DLD1 (cell line): ENCODE measurements around the gene ITGA2B.

ENCODE experiments used
- in situ Hi-C: cut with HindIII; loops from 2 replicates; pipeline ENCODE4 v1.10.0; 2017; ENCODE audit warnings: low sequenced_read_pairs

ITGA2B gene

GRCh38 chr17:44389281-44389680, at the start of gene ITGA2B:
Gene ITGA2B (minus strand): TSS chr17:44389649. CDS start chr17:44389473, 176 bp downstream.
- in situ Hi-C loops: no loop called here

DNA sequence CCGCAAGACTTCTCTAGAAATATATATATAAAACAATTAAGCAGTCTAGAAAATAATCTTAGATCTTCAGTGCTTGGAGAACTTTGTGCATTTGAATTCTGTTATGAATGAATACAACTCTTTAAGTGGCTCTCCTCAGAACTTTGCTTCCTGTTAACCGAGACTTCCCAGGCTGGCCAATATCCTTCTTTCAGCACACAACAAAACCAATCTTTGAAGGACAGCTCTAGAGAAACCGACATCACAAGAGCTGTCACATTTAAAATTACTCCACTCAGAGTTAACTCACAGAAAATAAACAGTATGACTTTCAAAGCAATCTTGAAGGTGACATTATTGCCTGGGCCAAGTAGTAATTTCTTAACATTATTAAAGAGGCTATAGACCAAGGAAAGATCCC, 49.7 kb upstream of the ITGA2B start:
- in situ Hi-C loops: loop anchor here (25.0 kb wide), 1 partner anchor 223 kb away; the partner anchor contains the start of gene MEIOC

DNA sequence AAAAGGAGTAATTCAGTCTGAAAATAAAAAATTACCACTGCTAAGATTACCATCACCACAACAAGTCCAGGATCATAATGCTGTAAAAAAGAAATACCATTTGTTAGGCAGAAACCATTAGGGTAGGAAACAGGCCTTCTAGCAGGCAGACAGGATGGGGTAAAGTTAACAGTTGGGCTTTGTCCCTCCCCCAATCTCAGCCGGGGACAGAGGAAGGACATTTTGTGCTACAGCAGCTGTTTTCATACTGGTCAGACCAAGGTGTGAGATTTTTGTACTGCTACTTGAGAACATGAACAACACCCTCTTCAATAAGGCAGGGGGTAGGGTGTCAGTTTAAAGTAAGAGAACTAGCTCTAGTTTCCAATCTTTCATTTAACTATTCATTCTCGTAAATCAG, 49.2 kb upstream of the ITGA2B start:
- in situ Hi-C loops: loop anchor here (25.0 kb wide), 1 partner anchor 224 kb away; the partner anchor contains the start of gene MEIOC

DNA sequence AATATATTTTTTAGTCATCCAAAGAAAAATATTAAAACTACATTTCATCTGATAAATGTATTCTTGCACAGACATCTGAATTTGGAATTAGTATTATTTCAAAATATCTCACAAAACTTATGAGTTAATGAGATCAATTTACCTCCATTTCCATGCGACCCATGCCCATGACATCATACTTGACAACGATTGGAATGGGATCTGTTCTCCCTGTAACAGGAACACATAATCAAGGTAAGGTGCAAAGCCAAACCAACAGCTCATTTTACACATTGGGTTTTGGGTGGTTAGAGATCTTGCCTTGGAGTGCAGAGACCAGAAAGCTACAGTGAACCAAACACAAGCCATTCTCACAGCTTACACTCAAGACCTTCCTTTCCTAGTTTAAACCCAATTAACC, 46.9 kb upstream of the ITGA2B start:
- in situ Hi-C loops: loop anchor here (25.0 kb wide), 1 partner anchor 226 kb away; the partner anchor contains the start of gene MEIOC

DNA sequence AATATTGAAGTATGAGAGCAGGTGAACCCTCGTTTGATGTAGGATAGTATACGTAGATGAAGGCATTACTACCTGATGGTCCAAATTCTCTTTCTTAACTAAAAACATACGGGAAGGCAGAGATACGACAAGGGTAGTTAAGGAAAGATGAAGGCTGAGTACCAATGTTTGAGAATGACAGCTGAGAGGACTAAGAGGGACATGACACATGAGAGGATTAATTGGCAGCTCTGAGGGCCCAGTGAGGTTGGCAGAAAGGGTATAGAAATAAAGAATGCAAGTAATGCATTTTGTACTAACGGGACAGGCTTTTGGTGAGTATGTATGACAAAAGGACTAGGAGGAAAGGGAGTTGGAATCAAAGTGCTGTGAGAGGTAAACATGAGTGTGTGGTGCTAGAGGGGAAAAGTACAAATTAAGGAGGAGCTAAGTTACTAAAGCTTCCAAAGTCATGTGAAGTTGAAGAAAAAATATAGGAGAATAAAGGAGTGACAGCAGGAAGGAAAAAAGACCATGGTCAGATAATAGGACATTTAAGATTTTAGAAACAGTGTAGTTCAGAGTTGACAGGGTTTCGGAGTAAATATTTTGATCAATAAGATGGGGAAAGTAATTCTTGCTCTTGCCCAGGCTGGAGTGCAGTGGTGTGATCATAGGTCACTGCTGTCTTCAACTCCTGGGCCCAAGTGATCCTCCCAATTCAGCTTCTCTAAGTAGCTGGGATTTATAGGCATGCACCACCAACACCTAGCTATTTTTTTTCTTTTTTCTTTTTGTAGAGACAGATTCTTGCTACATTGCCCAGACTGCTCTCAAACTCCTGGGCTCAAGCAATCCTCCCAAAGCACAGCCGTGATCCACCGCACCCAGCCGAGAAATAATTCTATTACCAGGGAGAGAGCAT, 43.1 kb upstream of the ITGA2B start:
- in situ Hi-C loops: loop anchor here (5.0 to 25.0 kb wide), 2 partner anchors 50 to 230 kb away; partner anchors contain the start of gene MEIOC

DNA sequence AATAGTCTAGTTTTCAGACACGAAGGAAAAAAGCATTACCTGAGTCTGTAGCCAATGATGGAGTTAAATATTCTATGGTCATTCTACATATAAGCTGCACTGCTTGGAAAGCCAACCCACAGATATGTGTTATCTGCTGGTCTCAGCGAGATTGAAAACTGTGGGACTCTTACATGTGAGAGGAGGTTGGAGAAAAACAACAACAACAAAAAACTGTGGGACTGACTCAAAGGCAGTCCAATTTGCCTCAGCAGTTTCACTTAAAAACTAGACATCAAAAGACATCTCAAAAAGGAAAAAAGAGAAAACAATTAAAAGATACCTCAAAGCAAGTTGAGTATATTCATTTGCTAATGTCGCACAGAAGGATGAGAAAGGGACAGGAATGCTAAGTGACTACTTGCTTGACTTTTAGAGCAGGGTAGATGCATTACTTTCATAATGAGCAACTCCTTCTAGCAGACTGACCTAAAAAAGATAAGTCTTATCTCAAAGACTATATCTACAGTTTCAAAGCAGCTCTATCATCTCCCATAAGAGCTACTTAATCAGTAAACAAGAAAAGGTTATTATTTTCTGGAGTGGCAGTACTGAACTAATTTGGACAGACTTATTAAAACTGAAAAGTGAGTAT, 35.5 kb upstream of the ITGA2B start:
- in situ Hi-C loops: loop anchor here (25.0 kb wide), 1 partner anchor 237 kb away; the partner anchor contains the start of gene MEIOC

- in situ Hi-C loops: no loop called here
Observed at GRCh38 chr17:44417553-44417952, 28.1 kb upstream of the ITGA2B start.

GRCh38 chr17:44416558-44417289, 27.3 kb upstream of the ITGA2B start:
- in situ Hi-C loops: no loop called here

DNA sequence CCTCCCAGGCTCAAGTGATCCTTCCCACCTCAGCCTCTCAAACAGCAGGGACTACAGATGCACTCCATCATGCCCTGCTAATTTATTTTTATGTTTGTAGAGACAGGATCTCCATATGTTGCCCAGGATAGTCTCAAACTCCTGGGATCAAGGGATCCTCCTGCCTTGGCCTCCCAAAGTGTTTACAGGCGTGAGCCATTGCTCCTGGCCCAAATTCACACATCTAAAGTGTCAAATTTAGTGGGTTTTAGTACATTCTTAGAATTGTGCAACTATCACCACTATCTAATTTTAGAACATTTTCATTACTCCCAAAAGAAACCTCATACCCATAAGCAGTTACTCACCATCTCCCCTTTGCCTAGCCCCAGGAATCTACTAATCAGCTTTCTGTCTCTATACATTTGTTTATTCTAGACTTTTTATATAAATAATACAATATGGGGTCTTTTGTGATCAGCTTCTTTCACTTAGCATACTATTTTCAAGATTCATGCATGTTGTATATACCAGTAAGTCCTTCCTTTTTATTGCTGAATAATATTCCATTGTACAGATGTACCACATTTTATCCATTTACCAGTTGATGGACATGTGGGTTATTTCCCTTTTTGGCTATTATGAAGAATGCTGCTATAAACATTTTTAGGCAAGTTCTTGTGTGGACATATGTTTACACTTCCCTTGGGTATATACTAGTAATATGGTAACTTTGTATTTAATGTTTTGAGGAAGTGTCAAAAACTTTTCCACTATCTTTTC, 25.1 kb upstream of the ITGA2B start:
- in situ Hi-C loops: no loop called here

GRCh38 chr17:44409309-44410028, 20.0 kb upstream of the ITGA2B start:
- in situ Hi-C loops: no loop called here

DNA sequence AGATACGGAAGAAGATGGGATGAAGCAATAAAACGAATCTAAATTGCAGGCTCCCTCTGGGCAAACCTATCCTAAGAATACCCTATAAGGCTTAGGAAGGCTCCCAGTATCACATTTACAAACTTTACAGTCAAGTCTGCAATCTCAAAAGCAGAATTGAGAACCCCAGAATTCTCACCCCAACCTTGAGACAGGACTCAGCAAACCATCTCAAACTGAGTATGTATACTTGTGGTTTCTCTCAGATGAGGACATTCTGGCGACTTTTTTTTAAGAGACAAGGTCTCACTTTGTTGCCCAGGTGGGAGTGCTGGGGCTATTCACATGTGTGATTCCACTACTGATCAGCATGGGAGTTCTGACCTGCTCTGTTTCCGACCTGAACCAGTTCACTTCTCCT, 19.3 kb upstream of the ITGA2B start:
- in situ Hi-C loops: no loop called here

DNA sequence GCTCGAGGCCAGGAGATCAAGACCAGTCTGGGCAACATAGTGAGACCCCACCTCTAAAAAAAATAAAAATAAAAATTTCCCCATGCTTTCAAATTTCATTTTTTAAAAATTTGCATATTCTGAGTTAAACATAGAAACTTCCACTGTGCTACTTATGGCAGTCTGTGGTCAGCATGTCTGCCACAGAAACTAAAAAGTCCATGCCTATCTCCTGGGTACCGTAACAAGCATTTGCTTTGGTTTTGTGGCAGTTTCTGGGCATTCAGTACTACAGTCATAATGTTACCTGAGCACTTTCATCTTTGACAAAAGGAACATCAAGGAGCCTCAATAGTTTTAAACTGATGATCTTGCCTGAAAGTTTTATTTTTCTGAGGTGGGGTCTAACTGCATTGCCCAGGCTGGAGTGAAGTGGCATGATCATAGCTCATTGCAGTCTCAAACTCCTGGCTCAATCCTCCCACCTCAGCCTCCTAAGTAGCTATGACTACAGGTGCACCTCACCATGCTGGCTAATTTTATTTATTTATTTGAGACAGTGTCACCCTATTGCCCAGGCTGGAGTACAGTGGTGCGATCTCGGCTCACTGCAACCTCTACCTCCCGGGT, 13.2 kb upstream of the ITGA2B start:
- in situ Hi-C loops: no loop called here

DNA sequence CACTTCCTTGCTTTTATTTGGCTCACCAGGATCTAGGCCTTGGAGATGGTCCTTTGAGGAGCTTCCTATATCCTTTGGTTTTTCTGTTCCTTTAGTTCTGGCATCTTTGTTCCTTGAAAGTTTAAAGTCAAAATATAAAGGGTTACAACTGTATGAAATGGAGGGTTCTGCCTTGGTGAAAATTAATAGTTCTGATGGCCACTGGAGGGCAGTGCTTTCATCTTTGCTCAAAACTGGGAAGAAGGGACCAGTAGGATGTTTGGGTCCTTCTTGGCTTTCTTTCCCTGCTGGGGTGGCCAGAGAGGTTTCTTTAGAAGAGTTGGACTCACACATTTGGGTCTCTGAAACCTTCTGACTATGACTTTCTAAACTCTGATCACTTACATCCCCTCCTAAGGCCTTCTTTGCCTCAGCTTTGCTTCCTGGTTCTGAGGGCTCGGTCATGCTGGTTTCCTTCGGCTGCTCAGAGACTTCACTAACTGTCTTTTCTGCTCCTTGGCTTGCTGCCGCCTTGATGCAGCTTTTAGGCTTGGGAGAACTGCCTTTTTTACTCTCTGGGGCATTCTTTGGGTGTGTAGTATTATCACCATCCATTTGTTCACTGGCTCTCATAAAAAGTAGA, 10.9 kb upstream of the ITGA2B start:
- in situ Hi-C loops: no loop called here

- in situ Hi-C loops: no loop called here
Observed at GRCh38 chr17:44398692-44399691, 9.5 kb upstream of the ITGA2B start.

DNA sequence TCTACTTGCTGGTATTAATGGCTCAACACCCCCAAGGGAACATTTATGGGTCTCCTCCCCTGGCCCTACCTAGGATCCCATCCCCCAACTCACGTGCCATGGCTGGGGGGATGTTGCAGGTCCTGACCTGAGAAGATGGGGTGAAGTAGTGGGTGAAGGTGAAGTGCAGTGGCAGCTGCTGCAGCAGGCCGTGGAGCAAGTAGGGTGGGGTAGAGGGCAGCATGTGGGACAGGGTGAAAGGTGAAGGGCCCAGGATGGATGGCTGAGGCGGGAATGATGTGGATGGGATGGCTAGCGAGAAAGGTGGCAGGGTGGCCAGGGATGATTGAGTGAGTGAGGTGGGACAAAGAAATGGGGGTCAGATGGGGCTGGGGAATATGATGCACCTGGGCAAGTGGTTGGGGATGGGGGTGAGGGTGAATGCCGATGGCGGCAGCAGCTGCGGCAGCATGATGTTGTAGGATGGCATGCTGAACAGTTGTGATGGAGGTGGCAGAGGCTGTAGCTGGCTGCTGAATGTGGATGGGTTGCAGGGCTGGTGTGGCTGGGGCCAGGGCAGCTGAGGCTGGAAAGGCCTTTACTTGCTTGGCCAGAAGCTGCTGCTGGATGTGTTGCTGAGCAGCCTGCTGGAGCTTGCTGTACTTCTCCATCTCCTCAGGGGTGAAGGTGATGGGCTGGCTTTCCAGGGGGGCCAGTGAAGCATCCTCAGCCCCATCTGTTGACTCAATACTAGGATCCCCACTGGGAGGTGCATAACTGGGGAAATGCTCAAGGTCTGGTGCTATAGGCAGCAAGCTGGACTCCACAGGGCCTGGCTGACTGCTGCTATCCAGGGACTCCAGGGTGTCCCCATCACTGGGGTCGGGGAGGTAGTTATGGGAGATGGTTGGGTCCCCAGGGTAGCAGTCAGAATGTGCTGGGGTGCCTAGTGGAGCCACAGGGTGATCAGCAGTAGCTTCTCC, 8.3 kb upstream of the ITGA2B start:
- in situ Hi-C loops: no loop called here

GRCh38 chr17:44396946-44397345, 7.5 kb upstream of the ITGA2B start:
- in situ Hi-C loops: no loop called here

DNA sequence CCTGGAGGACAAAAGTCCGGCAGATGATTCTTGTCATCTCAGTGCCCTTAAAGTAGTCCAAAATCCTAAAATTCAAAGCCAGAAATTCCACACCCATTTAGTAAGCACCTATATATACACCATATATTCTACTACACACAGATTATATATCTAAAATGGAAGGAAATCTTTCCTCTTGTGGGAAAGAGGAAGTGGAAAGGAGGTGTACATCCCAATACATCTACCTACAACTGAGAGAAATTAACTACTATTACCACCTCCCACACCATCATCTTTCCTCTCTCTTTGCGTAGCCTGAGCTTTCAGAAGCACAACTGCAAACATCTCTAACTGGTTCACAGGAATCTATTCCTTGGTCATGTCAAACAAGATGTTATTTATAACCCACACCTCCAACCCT, 5.4 kb upstream of the ITGA2B start:
- in situ Hi-C loops: no loop called here
